ENCODE data around the gene ALK.

Gene ALK

GRCh38 chr2:29216609-29216909, 704.8 kb downstream of the ALK start:
- H3K4me3 ChIP-seq (ENCODE audit: low read depth, low read length, poor library complexity, severe bottlenecking): no peak overlapping the region
- no peaks in the 10 kb centered on the region for H4K20me1 ChIP-seq (ENCODE audit: insufficient read depth, low read length)
- no peaks in the 10 kb centered on the region for H3K9me3 ChIP-seq (ENCODE audit: low read length)
- no peak overlapping the region for H2AFZ ChIP-seq (ENCODE audit: low read length)
- no peaks in the 10 kb centered on the region for H3K4me1 ChIP-seq (ENCODE audit: insufficient read depth, low read length, severe bottlenecking)
- no peak overlapping the region for H3K27ac ChIP-seq (ENCODE audit: low read depth, low read length, poor library complexity, severe bottlenecking)
- H3K27me3 ChIP-seq (ENCODE audit: insufficient read depth, low read length): 0 out of 2 replicates have a peak, but pooled peaks cover 5% of the 10 kb centered on the region
- TF ChIP-seq EZH2 (IDR thresholded peaks at IDR 0.05; ENCODE audit: borderline replicate concordance, low read length) (no peak), CTCF (IDR thresholded peaks at IDR 0.05; ENCODE audit: low read length) (no peak)
- H3K4me2 ChIP-seq (ENCODE audit: low read length): no peak overlapping the region
- H3F3A ChIP-seq (ENCODE audit: insufficient read depth, low read length): no peaks in the 10 kb centered on the region
- no peak overlapping the region for H3K9ac ChIP-seq (ENCODE audit: low read length)
- no peaks in the 10 kb centered on the region for H3K9me2 ChIP-seq (ENCODE audit: low read depth, low read length)
- H3K79me2 ChIP-seq (ENCODE audit: insufficient read depth, low read length): no peaks in the 10 kb centered on the region
- no peaks in the 10 kb centered on the region for H3K36me3 ChIP-seq (ENCODE audit: insufficient read depth, low read length)

GRCh38 chr2:29215739-29216608, 705.4 kb downstream of the ALK start:
- H3K36me3 ChIP-seq (ENCODE audit: insufficient read depth, low read length): no peaks in the 10 kb centered on the region
- no peaks in the 10 kb centered on the region for H3K9me2 ChIP-seq (ENCODE audit: low read depth, low read length)
- no peaks in the 10 kb centered on the region for H3K4me1 ChIP-seq (ENCODE audit: insufficient read depth, low read length, severe bottlenecking)
- H3K9ac ChIP-seq (ENCODE audit: low read length): no peak overlapping the region
- TF ChIP-seq CTCF (IDR thresholded peaks at IDR 0.05; ENCODE audit: low read length): no peak
- TF ChIP-seq EZH2 (IDR thresholded peaks at IDR 0.05; ENCODE audit: borderline replicate concordance, low read length): no peak
- no peaks in the 10 kb centered on the region for H3K79me2 ChIP-seq (ENCODE audit: insufficient read depth, low read length)
- H3K27me3 ChIP-seq (ENCODE audit: insufficient read depth, low read length): 0 out of 2 replicates have a peak, but pooled peaks cover 5% of the 10 kb centered on the region
- no peak overlapping the region for H3K4me2 ChIP-seq (ENCODE audit: low read length)
- no peak overlapping the region for H3K4me3 ChIP-seq (ENCODE audit: low read depth, low read length, poor library complexity, severe bottlenecking)
- no peaks in the 10 kb centered on the region for H3K9me3 ChIP-seq (ENCODE audit: low read length)
- no peak overlapping the region for H3K27ac ChIP-seq (ENCODE audit: low read depth, low read length, poor library complexity, severe bottlenecking)
- H4K20me1 ChIP-seq (ENCODE audit: insufficient read depth, low read length): no peaks in the 10 kb centered on the region
- H3F3A ChIP-seq (ENCODE audit: insufficient read depth, low read length): no peaks in the 10 kb centered on the region
- no peak overlapping the region for H2AFZ ChIP-seq (ENCODE audit: low read length)

GRCh38 chr2:29215073-29215472, 706.3 kb downstream of the ALK start:
- H3K9ac ChIP-seq (ENCODE audit: low read length): no peak overlapping the region
- no peak overlapping the region for H3K27ac ChIP-seq (ENCODE audit: low read depth, low read length, poor library complexity, severe bottlenecking)
- no peaks in the 10 kb centered on the region for H3K9me2 ChIP-seq (ENCODE audit: low read depth, low read length)
- no peak overlapping the region for H3K4me3 ChIP-seq (ENCODE audit: low read depth, low read length, poor library complexity, severe bottlenecking)
- no peaks in the 10 kb centered on the region for H3K4me1 ChIP-seq (ENCODE audit: insufficient read depth, low read length, severe bottlenecking)
- TF ChIP-seq EZH2 (IDR thresholded peaks at IDR 0.05; ENCODE audit: borderline replicate concordance, low read length) (no peak), CTCF (IDR thresholded peaks at IDR 0.05; ENCODE audit: low read length) (no peak)
- H3K9me3 ChIP-seq (ENCODE audit: low read length): no peaks in the 10 kb centered on the region
- H4K20me1 ChIP-seq (ENCODE audit: insufficient read depth, low read length): no peaks in the 10 kb centered on the region
- no peak overlapping the region for H2AFZ ChIP-seq (ENCODE audit: low read length)
- 0 out of 2 replicates have a peak, but pooled peaks cover 5% of the 10 kb centered on the region for H3K27me3 ChIP-seq (ENCODE audit: insufficient read depth, low read length)
- no peaks in the 10 kb centered on the region for H3K36me3 ChIP-seq (ENCODE audit: insufficient read depth, low read length)
- H3K79me2 ChIP-seq (ENCODE audit: insufficient read depth, low read length): no peaks in the 10 kb centered on the region
- H3F3A ChIP-seq (ENCODE audit: insufficient read depth, low read length): no peaks in the 10 kb centered on the region
- H3K4me2 ChIP-seq (ENCODE audit: low read length): no peak overlapping the region
